GM12875 (cell line): ENCODE data around the gene MAML2.

ENCODE experiments used
- H3K4me3 ChIP-seq: one replicate; pipeline ENCODE4 v1.5.1; 2011; ENCODE audit warnings: low read depth, low read length, control low read depth
- TF ChIP-seq, protein P1 (sequence below): IDR thresholded peaks from 2 replicates; pipeline ENCODE4 v1.5.1; 2011; ENCODE audit warnings: low read depth, mild to moderate bottlenecking, control low read depth, inconsistent platforms, low read length, moderate library complexity, borderline replicate concordance; ENCODE audit not compliant: insufficient read depth

Gene MAML2

DNA sequence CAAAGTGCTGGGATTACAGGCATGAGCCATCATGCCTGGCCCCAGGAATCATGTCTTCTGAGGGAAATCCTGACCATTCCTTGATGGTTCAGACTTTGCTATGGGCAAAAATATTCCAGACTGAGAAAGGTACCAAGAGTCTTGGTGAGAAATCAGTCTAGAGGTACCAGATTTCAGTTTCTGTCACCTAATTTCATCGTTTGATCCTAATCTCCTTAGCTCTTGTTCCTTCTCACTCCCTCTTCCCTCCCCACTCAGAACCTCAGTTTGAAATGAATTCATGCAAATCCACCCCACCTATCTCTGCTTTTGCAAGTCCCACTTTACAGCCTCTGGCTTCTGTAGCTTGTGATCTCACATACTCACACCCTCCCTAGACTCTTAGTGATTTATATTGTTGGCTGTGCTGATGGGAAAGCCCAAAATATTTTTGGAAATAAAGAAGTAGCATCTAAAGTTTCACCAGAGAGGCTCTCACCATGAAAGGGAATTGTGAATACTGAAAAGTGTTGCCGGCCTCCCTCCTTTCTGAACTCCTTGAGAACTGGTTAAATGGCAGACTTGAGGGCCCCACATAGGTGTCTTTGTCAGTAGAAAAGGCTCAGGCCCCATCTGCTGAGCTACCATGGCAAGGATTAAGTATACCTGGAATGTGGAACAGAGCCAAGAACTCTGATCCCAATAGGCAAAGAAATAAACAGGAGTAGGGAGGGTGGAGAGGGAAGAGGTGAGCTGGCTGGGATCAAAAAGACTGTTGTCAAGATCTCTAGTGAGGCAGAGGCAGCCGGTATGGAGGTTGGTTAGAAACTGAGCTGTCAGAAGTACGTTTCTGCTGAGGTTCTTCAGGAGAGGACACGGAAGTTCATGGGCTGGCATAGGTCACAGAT lies 228.6 kb downstream of the MAML2 start:
- TF ChIP-seq, protein P1, sequence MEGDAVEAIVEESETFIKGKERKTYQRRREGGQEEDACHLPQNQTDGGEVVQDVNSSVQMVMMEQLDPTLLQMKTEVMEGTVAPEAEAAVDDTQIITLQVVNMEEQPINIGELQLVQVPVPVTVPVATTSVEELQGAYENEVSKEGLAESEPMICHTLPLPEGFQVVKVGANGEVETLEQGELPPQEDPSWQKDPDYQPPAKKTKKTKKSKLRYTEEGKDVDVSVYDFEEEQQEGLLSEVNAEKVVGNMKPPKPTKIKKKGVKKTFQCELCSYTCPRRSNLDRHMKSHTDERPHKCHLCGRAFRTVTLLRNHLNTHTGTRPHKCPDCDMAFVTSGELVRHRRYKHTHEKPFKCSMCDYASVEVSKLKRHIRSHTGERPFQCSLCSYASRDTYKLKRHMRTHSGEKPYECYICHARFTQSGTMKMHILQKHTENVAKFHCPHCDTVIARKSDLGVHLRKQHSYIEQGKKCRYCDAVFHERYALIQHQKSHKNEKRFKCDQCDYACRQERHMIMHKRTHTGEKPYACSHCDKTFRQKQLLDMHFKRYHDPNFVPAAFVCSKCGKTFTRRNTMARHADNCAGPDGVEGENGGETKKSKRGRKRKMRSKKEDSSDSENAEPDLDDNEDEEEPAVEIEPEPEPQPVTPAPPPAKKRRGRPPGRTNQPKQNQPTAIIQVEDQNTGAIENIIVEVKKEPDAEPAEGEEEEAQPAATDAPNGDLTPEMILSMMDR, result no peak

DNA sequence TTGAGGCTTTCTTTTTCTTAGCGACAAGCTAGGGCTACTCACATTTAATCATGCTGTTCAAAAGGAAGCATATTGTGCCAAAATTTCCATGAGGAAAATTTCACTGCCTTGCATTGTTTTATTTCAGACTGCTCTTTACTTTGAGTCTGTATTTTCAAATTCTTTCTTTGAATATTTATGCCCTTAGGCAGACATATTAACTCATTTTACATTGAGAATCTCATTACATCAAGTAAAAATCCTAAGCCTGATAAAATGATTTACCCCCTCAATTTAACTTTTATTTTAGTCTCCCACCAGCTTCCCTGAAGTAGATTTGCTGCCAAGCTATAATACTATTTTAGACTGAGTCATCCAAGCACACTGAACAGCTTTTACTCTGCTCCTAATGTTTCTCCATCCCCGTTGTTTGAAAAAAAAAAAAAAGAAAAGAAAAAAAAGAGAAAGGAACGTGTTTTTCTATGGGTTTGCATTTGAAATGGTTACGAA lies 229.8 kb downstream of the MAML2 start:
- TF ChIP-seq, protein P1, result no peak
- H3K4me3 ChIP-seq, result no peak overlapping the region

More for the DNA sequence above, 228.6 kb downstream of the MAML2 start:
- H3K4me3 ChIP-seq, result no peak overlapping the region

DNA sequence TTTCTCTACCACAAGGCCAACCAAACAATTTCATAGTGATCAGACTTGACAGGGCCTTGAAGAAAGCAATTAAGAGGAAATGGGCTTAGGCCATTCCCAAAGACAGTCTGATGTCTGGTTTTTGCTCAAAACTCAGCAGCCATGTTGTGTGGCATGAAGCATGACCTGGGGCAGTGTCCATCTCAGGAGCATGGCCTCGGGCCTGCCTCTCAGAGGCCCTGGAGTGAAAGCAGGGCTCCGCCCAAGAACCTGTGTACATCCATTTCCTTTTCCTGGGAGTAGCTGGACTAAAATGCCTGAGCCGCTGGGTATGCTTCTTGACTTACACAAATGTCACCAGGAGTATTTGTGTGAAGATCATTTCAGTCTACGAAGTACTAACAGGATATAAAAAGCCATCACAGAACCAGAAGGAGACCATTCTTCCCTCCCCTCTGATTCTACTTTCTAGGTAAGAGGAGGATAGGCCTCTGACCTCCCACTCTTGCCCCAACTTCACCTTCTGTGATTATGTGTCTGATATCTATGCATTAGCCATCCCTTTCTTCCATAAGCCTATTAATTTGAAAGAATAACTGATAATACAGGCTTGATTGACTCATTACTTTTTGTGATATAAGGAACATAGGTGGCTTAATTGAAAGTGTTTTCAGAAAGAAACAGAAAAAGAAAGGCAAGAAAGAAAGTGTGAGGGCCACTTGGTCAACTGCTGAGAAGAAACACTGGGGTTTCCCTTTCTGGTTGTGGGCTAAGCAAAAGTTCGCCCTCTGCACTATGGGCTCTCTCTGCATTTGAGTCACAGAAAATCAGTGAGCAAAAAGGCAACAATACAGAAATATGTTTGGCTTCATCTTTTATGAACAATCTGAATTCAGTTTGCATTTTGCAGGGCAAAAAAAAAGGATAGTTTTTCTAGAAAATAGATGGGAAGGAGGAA lies 230.5 kb downstream of the MAML2 start:
- TF ChIP-seq, protein P1, result no peak
- no peak overlapping the region for H3K4me3 ChIP-seq

DNA sequence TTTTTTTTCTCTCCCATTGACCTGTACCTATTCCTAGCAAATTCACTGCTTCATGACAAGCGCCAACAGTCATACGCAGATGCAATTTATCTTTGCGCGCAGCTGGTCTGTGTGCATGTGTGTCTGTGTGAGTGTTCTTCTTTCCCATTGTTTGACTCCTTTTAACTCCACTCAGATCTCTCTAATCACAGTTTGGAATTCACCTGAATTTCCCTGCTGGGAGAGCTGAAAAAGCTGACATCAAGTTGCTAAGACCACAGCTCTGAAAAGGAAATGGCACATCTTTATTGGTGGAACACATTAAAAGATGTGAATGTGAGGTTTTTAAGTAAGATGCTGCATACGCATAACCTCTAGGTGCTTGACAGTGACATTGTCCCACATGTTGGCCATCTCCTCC lies 231.7 kb downstream of the MAML2 start:
- TF ChIP-seq, protein P1, result no peak
- H3K4me3 ChIP-seq, result no peak overlapping the region

DNA sequence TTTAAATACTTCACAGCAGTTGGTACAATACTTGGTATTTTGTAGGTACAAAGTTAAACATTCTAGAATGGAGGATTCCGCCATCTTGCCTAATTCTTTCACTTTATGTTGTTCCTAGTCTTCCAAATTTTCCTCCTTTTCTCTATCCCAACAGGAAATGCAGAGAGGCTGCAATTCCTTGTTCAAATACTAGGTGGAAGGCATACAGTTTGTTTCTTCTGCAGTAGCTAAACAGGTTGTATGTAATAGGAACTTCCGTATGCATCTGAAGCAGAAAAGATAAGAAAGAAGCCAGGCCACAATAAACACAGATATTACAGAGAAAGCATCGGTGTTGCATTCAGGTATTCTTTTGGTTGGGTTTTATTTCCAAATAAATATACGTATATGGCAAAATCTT lies 232.7 kb downstream of the MAML2 start:
- TF ChIP-seq, protein P1, result no peak
- no peak overlapping the region for H3K4me3 ChIP-seq

DNA sequence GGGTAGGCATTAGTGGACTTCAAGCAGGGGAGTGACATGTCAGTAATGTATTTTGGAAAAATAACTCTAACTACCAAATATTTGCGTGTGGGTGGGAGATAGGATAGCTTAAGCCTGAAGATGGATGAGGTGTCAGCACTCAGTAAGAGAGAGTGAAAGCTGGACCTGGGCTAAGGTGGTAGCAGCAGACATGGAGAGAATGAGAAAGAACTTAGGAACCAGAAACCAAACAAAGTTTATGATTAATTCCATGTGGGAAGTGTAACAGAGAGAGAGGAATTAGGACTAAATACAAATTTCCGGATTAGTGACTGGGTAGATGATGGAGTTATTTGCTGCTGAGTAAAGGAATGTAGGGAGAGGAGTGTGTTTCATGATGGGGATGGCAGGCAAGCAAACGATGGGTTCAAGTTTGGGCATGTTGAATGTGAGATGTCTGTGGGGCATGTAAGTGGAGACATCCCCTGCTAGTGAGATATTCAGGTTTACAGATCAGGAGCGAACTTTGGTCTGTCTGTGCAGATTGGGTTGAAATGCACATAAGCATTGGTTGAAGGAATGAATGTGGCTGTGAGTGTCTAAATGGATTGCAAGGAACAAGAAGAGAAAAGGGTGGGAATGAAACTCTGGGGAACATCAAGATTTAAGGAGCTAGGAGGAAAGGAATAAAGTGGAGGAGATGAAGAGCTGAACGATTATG lies 233.5 kb downstream of the MAML2 start:
- no peak overlapping the region for H3K4me3 ChIP-seq
- TF ChIP-seq, protein P1, result no peak
